Thyroid gland (tissue), 4 donors: Measurements from ENCODE around the gene RPN2. TPM values are rescaled to one million over a fixed set of nuclear protein-coding genes. Genes with fewer than 3 reads are reported as not detected.

Experiments used
- DNase-seq, 2 donors: peaks; one replicate each; pipeline ENCODE4 v3.0.0-alpha.2; 2019
- H3K27ac ChIP-seq, 3 donors: fragments of 200-600 bp; sonication (generic); 1 replicate in 2 of 3; 2 replicates in 1 of 3; pipeline ENCODE4 v1.5.1; 2016 to 2019; ENCODE audit warnings: mild to moderate bottlenecking in 1 of 3, moderate library complexity in 1 of 3
- H3K27me3 ChIP-seq: fragments of 200-600 bp; sonication (generic); one replicate; pipeline ENCODE4 v1.5.1; 2019
- H3K36me3 ChIP-seq, 2 donors: fragments of 200-600 bp; sonication (generic); one replicate each; pipeline ENCODE4 v1.5.1; 2016 to 2019
- H3K4me1 ChIP-seq, 2 donors: fragments of 200-600 bp; sonication (generic); one replicate each; pipeline ENCODE4 v1.5.1; 2017 to 2019
- H3K4me3 ChIP-seq, 3 donors: fragments of 200-600 bp; sonication (generic); replicated peaks in 1 of 3; 1 replicate in 2 of 3; 2 replicates in 1 of 3; pipeline ENCODE4 v1.5.1; 2016; ENCODE audit warnings: mild to moderate bottlenecking in 1 of 3
- H3K9me3 ChIP-seq: fragments of 200-600 bp; sonication (generic); one replicate; pipeline ENCODE4 v1.5.1; 2017
- POLR2A ChIP-seq, 2 donors: fragments of 450-650 bp; IDR thresholded peaks; one replicate each; pipeline ENCODE4 v1.6.1; 2017; ENCODE audit warnings: antibody characterized with exemption in 2 of 2, mild to moderate bottlenecking in 2 of 2, moderate library complexity in 1 of 2
- WGBS, 2 donors: methylation state at CpG; one replicate each; pipeline ENCODE4 v1.1.5; 2017; 5-methylcytosine and 5-hydroxymethylcytosine counted together
- intact Hi-C: fragments of 100-400 bp; cut with DNase I; formaldehyde crosslinking; loops from one replicate; pipeline ENCODE4 v1.15.1; 2023
- total RNA-seq, 4 donors: library from RNA; depleted of rRNA; stranded (reverse); fragments of >200 nt; gene quantifications; one replicate each; pipeline ENCODE4 v1.2.3, GENCODE V29; 2016
- TF ChIP-seq, protein P1 (sequence below), 6 experiments: fragments of 200-600 bp in 3 of 6; fragments of 450-650 bp in 3 of 6; sonication (generic) in 3 of 6; IDR thresholded peaks; one replicate each; pipeline ENCODE4 v1.5.1; 2016 to 2019; ENCODE audit warnings: antibody characterized with exemption in 6 of 6, mild to moderate bottlenecking in 2 of 6, inconsistent platforms in 1 of 6, moderate library complexity in 1 of 6

Gene RPN2
- total RNA-seq, 4 donors from 2014 or later, result 175 to 342 (median 296) TPM

DNA sequence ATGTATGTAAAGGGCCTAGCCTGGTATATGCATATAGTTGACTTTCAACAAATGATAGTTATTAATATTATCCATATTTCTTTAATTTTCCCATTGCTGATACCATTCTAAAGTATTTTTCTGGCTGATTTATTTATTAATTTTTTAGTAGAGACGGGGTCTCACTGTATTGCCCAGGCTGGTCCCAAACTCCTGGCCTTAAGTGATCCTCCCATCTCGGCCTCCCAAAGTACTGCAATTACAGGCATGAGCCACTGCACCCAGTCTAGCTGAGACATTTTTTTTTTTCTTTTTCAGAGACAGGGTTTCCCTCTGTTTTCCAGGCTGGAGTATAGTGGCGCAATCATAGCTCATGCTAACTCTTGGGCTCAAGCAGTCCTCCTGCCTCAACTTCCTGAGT is 30.1 kb downstream of the RPN2 start:
- no peak for TF ChIP-seq POLR2A (IDR thresholded peaks at IDR 0.05)
- TF ChIP-seq, protein P1, sequence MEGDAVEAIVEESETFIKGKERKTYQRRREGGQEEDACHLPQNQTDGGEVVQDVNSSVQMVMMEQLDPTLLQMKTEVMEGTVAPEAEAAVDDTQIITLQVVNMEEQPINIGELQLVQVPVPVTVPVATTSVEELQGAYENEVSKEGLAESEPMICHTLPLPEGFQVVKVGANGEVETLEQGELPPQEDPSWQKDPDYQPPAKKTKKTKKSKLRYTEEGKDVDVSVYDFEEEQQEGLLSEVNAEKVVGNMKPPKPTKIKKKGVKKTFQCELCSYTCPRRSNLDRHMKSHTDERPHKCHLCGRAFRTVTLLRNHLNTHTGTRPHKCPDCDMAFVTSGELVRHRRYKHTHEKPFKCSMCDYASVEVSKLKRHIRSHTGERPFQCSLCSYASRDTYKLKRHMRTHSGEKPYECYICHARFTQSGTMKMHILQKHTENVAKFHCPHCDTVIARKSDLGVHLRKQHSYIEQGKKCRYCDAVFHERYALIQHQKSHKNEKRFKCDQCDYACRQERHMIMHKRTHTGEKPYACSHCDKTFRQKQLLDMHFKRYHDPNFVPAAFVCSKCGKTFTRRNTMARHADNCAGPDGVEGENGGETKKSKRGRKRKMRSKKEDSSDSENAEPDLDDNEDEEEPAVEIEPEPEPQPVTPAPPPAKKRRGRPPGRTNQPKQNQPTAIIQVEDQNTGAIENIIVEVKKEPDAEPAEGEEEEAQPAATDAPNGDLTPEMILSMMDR (IDR thresholded peaks at IDR 0.05), result no peak

DNA sequence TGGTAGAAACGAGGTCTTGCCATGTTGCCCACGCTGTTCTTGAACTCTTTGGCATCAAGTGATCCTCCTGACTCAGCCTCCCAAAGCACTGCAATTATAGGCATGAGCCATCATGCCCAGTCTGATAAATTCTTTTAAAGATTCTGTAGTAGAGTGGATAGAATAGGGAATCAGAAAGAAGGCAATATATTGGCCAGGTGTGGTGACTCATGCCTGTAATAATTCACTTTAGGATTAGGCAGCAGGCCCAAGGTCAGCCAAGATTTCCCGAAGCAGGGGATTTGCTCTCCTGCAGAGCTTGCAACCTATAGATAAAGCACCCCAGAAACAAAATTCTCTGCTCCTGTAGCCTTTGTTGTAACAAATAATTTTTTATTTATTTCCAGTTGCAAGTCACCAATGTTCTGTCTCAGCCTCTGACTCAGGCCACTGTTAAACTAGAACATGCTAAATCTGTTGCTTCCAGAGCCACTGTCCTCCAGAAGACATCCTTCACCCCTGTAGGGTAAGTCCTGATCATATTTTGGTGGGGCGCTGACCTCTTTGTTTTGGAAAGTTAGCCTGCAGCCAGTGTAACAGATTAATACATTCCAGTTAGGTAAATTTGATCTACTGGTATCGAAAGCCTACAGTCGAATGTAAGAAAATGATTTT is 30.7 kb downstream of the RPN2 start:
- no peak for DNase-seq
- Histone ChIP-seq H3K4me3 (no peak overlapping the region), H3K9me3 (no peaks in the 10 kb centered on the region), H3K36me3 (peaks cover 59 to 90% of the 10 kb centered on the region in 2 donors), H3K27me3 (no peaks in the 10 kb centered on the region), H3K27ac (no peak overlapping the region), H3K4me1 (no peaks in the 10 kb centered on the region)
- TF ChIP-seq, protein P1 (IDR thresholded peaks at IDR 0.05), result no peak
- no peak for TF ChIP-seq POLR2A (IDR thresholded peaks at IDR 0.05)
- WGBS, 2 donors, result 94 to 96% methylated on average over 6 of the region's 6 CpGs
- intact Hi-C loops, result no loop called here

More for the DNA sequence above, 30.1 kb downstream of the RPN2 start:
- no peak overlapping the region for H3K27ac ChIP-seq
- intact Hi-C loops, result no loop called here
- 98% methylated on average over 3 of the region's 3 CpGs for WGBS, 2 donors
- peaks cover 61 to 93% of the 10 kb centered on the region in 2 donors for H3K36me3 ChIP-seq
- no peaks in the 10 kb centered on the region for H3K27me3 ChIP-seq
- H3K4me3 ChIP-seq, result no peak overlapping the region
- DNase-seq, result no peak
- H3K4me1 ChIP-seq, result no peaks in the 10 kb centered on the region
- H3K9me3 ChIP-seq, result no peaks in the 10 kb centered on the region

DNA sequence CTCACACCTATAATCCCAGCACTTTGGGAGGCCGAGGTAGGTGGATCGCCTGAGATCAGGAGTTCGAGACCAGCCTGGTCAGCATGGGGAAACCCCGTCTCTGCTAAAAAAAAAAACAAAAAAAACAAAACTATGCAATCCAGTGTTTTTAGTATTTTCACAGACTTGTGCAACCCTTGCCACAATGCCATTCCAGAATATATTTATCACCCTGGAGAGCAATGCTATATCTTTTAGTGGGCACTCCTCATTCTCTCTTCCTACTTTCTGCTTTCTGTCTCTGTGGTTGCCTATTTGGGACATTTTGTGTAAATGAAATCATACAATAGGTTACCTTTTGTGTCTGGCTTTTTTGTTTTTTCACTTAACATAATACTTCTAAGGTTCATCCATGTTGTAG is 39.3 kb downstream of the RPN2 start:
- Histone ChIP-seq H3K4me1 (peaks cover 0 to 6% of the 10 kb centered on the region in 2 donors), H3K4me3 (no peak overlapping the region), H3K9me3 (no peaks in the 10 kb centered on the region), H3K27ac (no peak overlapping the region), H3K36me3 (peaks cover 4 to 35% of the 10 kb centered on the region in 2 donors), H3K27me3 (no peaks in the 10 kb centered on the region)
- WGBS, 2 donors, result 95 to 98% methylated on average over 4 of the region's 4 CpGs
- TF ChIP-seq, protein P1 (IDR thresholded peaks at IDR 0.05), result no peak
- no peak for TF ChIP-seq POLR2A (IDR thresholded peaks at IDR 0.05)
- intact Hi-C loops, result no loop called here
- DNase-seq, result no peak

DNA sequence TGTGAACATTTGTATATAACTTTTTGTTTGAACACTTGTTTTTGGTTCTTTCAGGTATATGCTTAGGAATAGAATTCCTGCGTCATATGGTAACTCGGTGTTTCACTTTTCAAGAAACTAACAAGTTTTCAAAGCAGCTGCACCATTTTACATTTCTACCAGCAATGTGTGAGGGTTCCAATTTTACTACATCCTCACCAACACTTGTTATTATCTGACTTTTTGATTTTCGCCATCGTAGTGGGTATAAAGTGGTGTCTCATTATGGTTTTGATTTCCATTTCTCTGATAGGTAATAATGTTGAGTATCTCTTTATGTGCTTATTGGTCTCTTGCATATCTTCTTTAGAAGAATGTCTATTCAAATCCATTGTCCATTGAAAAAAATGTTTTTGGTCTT is 39.8 kb downstream of the RPN2 start:
- TF ChIP-seq POLR2A (IDR thresholded peaks at IDR 0.05), result no peak
- TF ChIP-seq, protein P1 (IDR thresholded peaks at IDR 0.05), result no peak
- H3K4me3 ChIP-seq, result no peak overlapping the region
- H3K4me1 ChIP-seq, result peaks cover 0 to 6% of the 10 kb centered on the region in 2 donors
- H3K9me3 ChIP-seq, result no peaks in the 10 kb centered on the region
- no peak for DNase-seq
- peaks cover 5 to 32% of the 10 kb centered on the region in 2 donors for H3K36me3 ChIP-seq
- 74 to 75% methylated on average over 4 of the region's 4 CpGs for WGBS, 2 donors
- no peaks in the 10 kb centered on the region for H3K27me3 ChIP-seq
- H3K27ac ChIP-seq, result no peak overlapping the region
- intact Hi-C loops, result no loop called here

DNA sequence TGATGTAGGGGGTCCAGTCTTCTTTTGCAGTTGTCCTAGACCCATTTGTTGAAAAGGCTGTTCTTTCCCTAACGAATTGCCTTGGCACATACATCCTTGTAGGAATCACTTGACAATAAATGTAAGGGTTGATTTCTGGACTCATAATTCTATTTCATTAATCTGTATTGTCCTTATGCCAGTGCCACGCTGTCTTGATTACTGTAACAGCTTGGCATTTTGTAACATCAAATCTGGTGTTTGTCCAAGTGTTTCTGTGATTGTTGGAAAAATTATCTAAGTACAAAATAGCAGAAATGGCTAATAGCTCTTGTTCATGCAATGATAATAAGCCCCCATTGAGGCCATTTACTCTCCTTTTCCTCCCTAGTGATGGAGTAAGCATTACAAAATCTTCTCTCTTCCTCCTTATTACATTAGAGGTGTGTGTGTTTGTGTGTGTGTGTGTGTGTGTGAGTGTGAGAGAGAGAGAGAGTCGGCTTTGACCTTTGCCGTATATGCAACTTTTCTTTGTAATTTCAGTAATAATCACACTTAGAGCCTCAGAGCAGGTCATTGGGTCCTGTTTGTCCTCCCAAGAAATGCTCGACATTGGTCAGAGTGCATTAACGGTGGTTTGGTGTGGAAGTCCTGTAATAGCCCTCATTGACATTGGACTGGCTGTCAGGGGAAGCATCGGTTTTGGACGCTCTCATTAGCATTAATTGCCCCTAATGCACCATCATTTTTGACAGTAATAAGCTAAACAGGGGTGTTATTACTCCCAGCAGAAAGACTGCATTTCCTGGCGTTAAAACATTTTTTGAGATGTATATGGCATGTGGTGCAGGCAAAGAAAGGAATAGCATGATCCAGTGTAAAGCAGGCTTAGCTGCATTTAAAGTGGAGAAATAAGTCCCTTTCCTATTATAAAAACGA is 40.9 kb downstream of the RPN2 start:
- H3K9me3 ChIP-seq, result no peaks in the 10 kb centered on the region
- H3K4me1 ChIP-seq, result peaks cover 0 to 6% of the 10 kb centered on the region in 2 donors
- DNase-seq, result no peak
- H3K4me3 ChIP-seq, result no peak overlapping the region
- TF ChIP-seq, protein P1 (IDR thresholded peaks at IDR 0.05), result no peak
- TF ChIP-seq POLR2A (IDR thresholded peaks at IDR 0.05), result no peak
- intact Hi-C loops, result no loop called here
- no peak overlapping the region for H3K27ac ChIP-seq
- H3K27me3 ChIP-seq, result no peaks in the 10 kb centered on the region
- 88 to 91% methylated on average over 10 of the region's 10 CpGs for WGBS, 2 donors
- peaks cover 13 to 38% of the 10 kb centered on the region in 2 donors for H3K36me3 ChIP-seq
